PC-3 (cell line): ENCODE data around the gene OGDH.
"Not testable (repeated sequence)": the region's sequence is repeated elsewhere in the genome, so short reads cannot be mapped to it uniquely, and the experiment has no call there.

ENCODE experiments used
- CTCF ChIP-seq: fragments of 300-600 bp; sonication (generic); conservative IDR thresholded peaks from 2 replicates; pipeline ENCODE4 v1.5.1; 2017; ENCODE audit warnings: antibody characterized with exemption, low read depth, mild to moderate bottlenecking, low read length
- EZH2 ChIP-seq: fragments of 300-600 bp; sonication (generic); IDR thresholded peaks from one replicate; pipeline ENCODE4 v1.6.1; 2017; ENCODE audit warnings: antibody characterized with exemption, mild to moderate bottlenecking, low read length; ENCODE audit not compliant: unreplicated experiment
- EZH2phosphoT487 ChIP-seq: fragments of 300-600 bp; sonication (generic); IDR thresholded peaks from 2 replicates; pipeline ENCODE4 v1.6.1; 2018; ENCODE audit warnings: mild to moderate bottlenecking, antibody characterized with exemption, low read length, borderline replicate concordance

GRCh38 chr7:44699598-44699997 is 93.2 kb downstream of the OGDH start:
- TF ChIP-seq CTCF, EZH2, EZH2phosphoT487: not testable (repeated sequence)
